Measurements from ENCODE around the gene LPP. TPM values are rescaled to one million over a fixed set of nuclear protein-coding genes. Genes with fewer than 3 reads are reported as not detected.

LPP gene
- total and polyA plus RNA-seq, 2 of the 4 experiments (the other 2 are of a cell fraction): 16.0 to 130 TPM

DNA sequence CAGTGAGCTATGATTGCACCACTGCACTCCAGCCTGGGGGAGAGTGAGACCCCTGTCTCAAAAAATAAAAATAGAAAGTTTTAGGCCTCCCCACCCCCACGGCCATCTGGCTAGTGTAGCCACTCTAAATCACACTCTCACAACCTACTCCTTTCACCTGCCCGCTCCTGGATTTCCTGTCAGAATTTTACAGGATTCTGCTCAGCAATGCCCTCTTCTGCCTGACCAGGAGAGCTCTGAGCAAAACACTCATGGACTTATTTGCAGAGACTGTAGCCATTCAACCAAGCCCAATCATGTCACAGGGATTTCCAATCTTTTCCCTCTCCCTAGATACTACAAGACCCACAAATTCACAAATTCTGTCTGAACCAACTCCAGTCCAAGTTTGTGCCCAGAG, 775.2 kb downstream of the LPP start:
- in situ Hi-C loops (cut with MboI; ENCODE audit: low sequenced_read_pairs) (no loop called here), intact Hi-C loops (cut with micrococcal nuclease) (no loop called here), dilution Hi-C loops (cut with HindIII; ENCODE audit: low sequenced_read_pairs, unreplicated experiment) (no loop called here)
- Histone ChIP-seq H3K56ac (ENCODE audit: extremely low read depth, insufficient read depth, low read length) (no peak overlapping the region), H2BK15ac (ENCODE audit: low read depth, low read length) (no peak overlapping the region), H3K27me3 (ENCODE audit: control insufficient read depth, insufficient read depth, low read length) (no peaks in the 10 kb centered on the region), H4K20me1 (ENCODE audit: insufficient read depth, low read length) (no peaks in the 10 kb centered on the region), H2BK120ac (ENCODE audit: low read depth, low read length) (no peak overlapping the region), H3K4me3 (ENCODE audit: insufficient read depth, low read depth, low read length) (no peak overlapping the region), H3K14ac (replicated peaks; ENCODE audit: low read depth, low read length) (no peak overlapping the region), H3K9me1 (ENCODE audit: insufficient read depth, low read length) (no peaks in the 10 kb centered on the region; the same call in 1 of the 2 replicates), H2AK9ac (replicated peaks; ENCODE audit: low read depth, low read length, poor library complexity) (no peak overlapping the region), H4K91ac (ENCODE audit: insufficient read depth, low read depth, low read length) (no peak overlapping the region), H3K4ac (ENCODE audit: low read depth, low read length) (no peak overlapping the region; the same call in 1 of the 2 replicates), H3K9ac (ENCODE audit: low read depth, low read length) (no peak overlapping the region), H4K5ac (ENCODE audit: low read depth, low read length) (no peak overlapping the region), H4K8ac (ENCODE audit: low read depth in 2 of 2, low read length in 2 of 2) (no peak overlapping the region), H3K27ac (ENCODE audit: insufficient read depth, low read length) (no peak overlapping the region), H3K9me3 (ENCODE audit: control insufficient read depth, insufficient read depth, low read length) (no peaks in the 10 kb centered on the region), H3K4me2 (ENCODE audit: low read depth, low read length) (no peak overlapping the region), H3K36me3 (ENCODE audit: control insufficient read depth, insufficient read depth, low read length) (no peaks in the 10 kb centered on the region), H2BK5ac (ENCODE audit: low read depth, low read length, poor library complexity, severe bottlenecking) (no peak overlapping the region), H3K79me1 (ENCODE audit: low read depth in 1 of 2, low read length in 2 of 2) (no peaks in the 10 kb centered on the region), H3K23ac (ENCODE audit: low read depth, low read length) (no peak overlapping the region), H2AK5ac (ENCODE audit: low read depth, low read length) (no peak overlapping the region), H2AFZ (replicated peaks; ENCODE audit: low read length, poor library complexity) (no peak overlapping the region), H3K4me1 (ENCODE audit: control insufficient read depth, insufficient read depth, low read length) (peaks cover 3% of the 10 kb centered on the region; the same call in 1 of the 2 replicates), H2BK20ac (ENCODE audit: low read depth, low read length) (no peak overlapping the region), H3K18ac (ENCODE audit: low read depth, low read length) (no peak overlapping the region)
- TF ChIP-seq POLR2A (IDR thresholded peaks at IDR 0.05; ENCODE audit: low read depth, low read length): no peak
- TF ChIP-seq RAD21 (IDR thresholded peaks at IDR 0.05; ENCODE audit: low read length): peak; percentile 20; the same call in 1 of the 2 replicates
- no peak for TF ChIP-seq CHD1 (IDR thresholded peaks at IDR 0.05; ENCODE audit: low read depth, low read length)
- TF ChIP-seq SMC3 (IDR thresholded peaks at IDR 0.05; ENCODE audit: low read depth, low read length): no peak
- no peak for TF ChIP-seq RFX5 (IDR thresholded peaks at IDR 0.05; ENCODE audit: low read depth, low read length)
- TF ChIP-seq, protein P1, sequence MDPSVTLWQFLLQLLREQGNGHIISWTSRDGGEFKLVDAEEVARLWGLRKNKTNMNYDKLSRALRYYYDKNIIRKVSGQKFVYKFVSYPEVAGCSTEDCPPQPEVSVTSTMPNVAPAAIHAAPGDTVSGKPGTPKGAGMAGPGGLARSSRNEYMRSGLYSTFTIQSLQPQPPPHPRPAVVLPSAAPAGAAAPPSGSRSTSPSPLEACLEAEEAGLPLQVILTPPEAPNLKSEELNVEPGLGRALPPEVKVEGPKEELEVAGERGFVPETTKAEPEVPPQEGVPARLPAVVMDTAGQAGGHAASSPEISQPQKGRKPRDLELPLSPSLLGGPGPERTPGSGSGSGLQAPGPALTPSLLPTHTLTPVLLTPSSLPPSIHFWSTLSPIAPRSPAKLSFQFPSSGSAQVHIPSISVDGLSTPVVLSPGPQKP (IDR thresholded peaks at IDR 0.05; ENCODE audit: borderline replicate concordance, low read depth, low read length): no peak
- TF ChIP-seq, protein P2, sequence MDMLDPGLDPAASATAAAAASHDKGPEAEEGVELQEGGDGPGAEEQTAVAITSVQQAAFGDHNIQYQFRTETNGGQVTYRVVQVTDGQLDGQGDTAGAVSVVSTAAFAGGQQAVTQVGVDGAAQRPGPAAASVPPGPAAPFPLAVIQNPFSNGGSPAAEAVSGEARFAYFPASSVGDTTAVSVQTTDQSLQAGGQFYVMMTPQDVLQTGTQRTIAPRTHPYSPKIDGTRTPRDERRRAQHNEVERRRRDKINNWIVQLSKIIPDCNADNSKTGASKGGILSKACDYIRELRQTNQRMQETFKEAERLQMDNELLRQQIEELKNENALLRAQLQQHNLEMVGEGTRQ (IDR thresholded peaks at IDR 0.05; ENCODE audit: low read depth, low read length): no peak
- no peak for DNase-seq
- WGBS, 2 experiments (ENCODE audit: extremely low coverage in 2 of 2, insufficient read length in 1 of 2): 70% methylated on average over 2 of the region's 2 CpGs; no CpG with 5 or more reads in 1 of the 2 experiments
- ChIA-PET POLR2A (ENCODE audit: unreplicated experiment) (no interaction called here), CTCF (interaction anchor here (0.5 kb wide), 1 partner anchor 792 kb away, joined by 4 read pairs; no protein-coding TSS in a partner anchor)
- ATAC-seq (ENCODE audit: low read depth): peak; percentile 56; the same call in 1 of the 2 replicates
- BruUV-seq (replicated peaks): no TSS peak
